KMS-11 (cell line): ENCODE results near the gene MTHFD1.

Experiments
- H2AFZ ChIP-seq: fragments of 200-600 bp; sonication (generic); 2 replicates; pipeline ENCODE4 v1.6.1; 2016; ENCODE audit warnings: antibody characterized with exemption, mixed run types, low read depth
- H3K27ac ChIP-seq: fragments of 200-600 bp; sonication (generic); 2 replicates; pipeline ENCODE4 v1.6.1; 2016; ENCODE audit warnings: mild to moderate bottlenecking, mixed run types
- H3K27me3 ChIP-seq: fragments of 200-600 bp; sonication (generic); 2 replicates; pipeline ENCODE4 v1.6.1; 2017; ENCODE audit warnings: mild to moderate bottlenecking, low read depth, mixed run types, moderate library complexity; ENCODE audit not compliant: insufficient read depth
- H3K36me3 ChIP-seq: fragments of 200-600 bp; sonication (generic); 2 replicates; pipeline ENCODE4 v1.6.1; 2017; ENCODE audit warnings: mild to moderate bottlenecking, mixed run types; ENCODE audit not compliant: insufficient read depth
- H3K4me1 ChIP-seq: fragments of 200-600 bp; sonication (generic); 2 replicates; pipeline ENCODE4 v1.6.1; 2016; ENCODE audit warnings: mild to moderate bottlenecking, low read depth, mixed run types; ENCODE audit not compliant: poor library complexity, severe bottlenecking
- H3K4me2 ChIP-seq: fragments of 200-600 bp; sonication (generic); 2 replicates; pipeline ENCODE4 v1.7.0; 2016; ENCODE audit warnings: mild to moderate bottlenecking, mixed run types
- H3K4me3 ChIP-seq: fragments of 200-600 bp; sonication (generic); IDR thresholded peaks from 2 replicates; pipeline ENCODE4 v1.6.1; 2017; ENCODE audit warnings: low read depth, low read length, mixed read lengths; ENCODE audit not compliant: insufficient read depth
- H3K79me2 ChIP-seq: fragments of 200-600 bp; sonication (generic); 2 replicates; pipeline ENCODE4 v1.6.1; 2016; ENCODE audit warnings: low read depth, mixed run types; ENCODE audit not compliant: insufficient read depth
- H3K9ac ChIP-seq: fragments of 200-600 bp; sonication (generic); 2 replicates; pipeline ENCODE4 v1.6.1; 2016; ENCODE audit warnings: mild to moderate bottlenecking, mixed run types
- H4K20me1 ChIP-seq: fragments of 200-600 bp; sonication (generic); 2 replicates; pipeline ENCODE4 v1.6.1; 2016; ENCODE audit warnings: mild to moderate bottlenecking, mixed run types; ENCODE audit not compliant: insufficient read depth
- CTCF ChIP-seq: fragments of 200-600 bp; sonication (generic); conservative IDR thresholded peaks from 2 replicates; pipeline ENCODE4 v1.6.1; 2017; ENCODE audit warnings: low read depth, mild to moderate bottlenecking, antibody characterized with exemption, low read length, moderate library complexity, mixed read lengths

MTHFD1 gene

GRCh38 chr14:64440494-64440893 is 52.3 kb downstream of the MTHFD1 start:
- Histone ChIP-seq H3K4me3 (no peak overlapping the region), H3K79me2 (no peaks in the 10 kb centered on the region), H3K4me1 (peaks cover 27% of the 10 kb centered on the region), H3K9ac (no peak overlapping the region), H3K36me3 (no peaks in the 10 kb centered on the region), H3K27me3 (no peaks in the 10 kb centered on the region), H2AFZ (no peak overlapping the region), H4K20me1 (no peaks in the 10 kb centered on the region), H3K27ac (no peak overlapping the region), H3K4me2 (no peak overlapping the region)
- TF ChIP-seq CTCF, result no peak

DNA sequence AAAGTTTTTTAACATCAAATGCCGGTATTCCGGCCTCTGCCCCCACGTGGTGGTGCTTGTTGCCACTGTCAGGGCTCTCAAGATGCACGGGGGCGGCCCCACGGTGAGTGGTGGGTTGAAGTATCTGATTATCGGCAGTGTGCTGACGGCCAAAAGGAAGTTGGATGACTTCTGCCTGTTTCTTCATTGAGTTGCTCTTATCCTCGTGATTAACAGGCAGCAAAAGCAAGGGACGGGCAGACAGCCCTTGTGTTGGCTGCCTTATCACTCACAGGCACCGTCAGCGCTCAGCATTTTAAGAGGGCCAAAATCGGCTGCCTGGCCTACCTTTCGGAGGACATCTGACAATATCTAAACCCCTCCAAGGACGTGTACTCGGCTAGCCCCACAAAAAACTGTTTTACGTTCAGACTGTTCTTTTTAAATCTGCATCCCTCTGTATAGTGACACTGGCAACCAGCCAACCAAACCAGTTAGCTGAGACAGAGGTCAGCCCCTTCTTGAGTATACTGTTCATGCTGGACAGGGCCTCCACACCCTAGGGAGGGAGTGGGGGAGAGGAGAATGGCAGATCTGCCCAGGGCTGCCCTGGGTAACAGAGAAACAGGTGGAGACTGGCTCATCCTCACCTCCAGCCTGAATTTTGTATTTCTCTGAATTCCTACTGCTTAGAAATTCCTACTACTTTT is 54.3 kb downstream of the MTHFD1 start:
- peaks cover 36% of the 10 kb centered on the region for H3K4me1 ChIP-seq
- no peaks in the 10 kb centered on the region for H3K79me2 ChIP-seq
- H2AFZ ChIP-seq, result no peak overlapping the region
- H4K20me1 ChIP-seq, result no peaks in the 10 kb centered on the region
- no peaks in the 10 kb centered on the region for H3K27me3 ChIP-seq
- no peak overlapping the region for H3K27ac ChIP-seq
- H3K36me3 ChIP-seq, result no peaks in the 10 kb centered on the region
- no peak overlapping the region for H3K4me2 ChIP-seq
- no peak for TF ChIP-seq CTCF
- no peak overlapping the region for H3K4me3 ChIP-seq
- H3K9ac ChIP-seq, result no peak overlapping the region

DNA sequence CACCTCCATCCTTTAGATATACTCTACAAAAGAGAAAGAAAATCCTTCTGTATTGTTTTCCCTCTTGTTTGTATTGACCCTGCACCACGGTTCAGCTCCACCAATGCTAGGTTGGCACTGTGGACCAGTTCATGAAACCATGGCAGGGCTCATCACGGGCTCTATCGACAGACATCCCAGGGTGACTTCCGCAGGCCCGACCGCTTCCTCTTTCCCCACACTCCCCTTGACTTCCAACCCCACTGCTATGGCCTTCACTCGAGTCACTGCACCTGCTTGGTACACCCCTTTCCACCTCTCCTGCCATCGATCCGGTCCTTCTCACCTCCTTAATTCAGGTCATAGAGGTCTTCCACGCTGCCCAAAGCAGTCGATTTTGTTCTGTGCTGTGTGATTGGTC is 56.0 kb downstream of the MTHFD1 start:
- no peaks in the 10 kb centered on the region for H4K20me1 ChIP-seq
- H3K79me2 ChIP-seq, result no peaks in the 10 kb centered on the region
- H3K4me3 ChIP-seq, result no peak overlapping the region
- H3K4me1 ChIP-seq, result peaks cover 28% of the 10 kb centered on the region
- no peaks in the 10 kb centered on the region for H3K36me3 ChIP-seq
- TF ChIP-seq CTCF, result no peak
- H3K9ac ChIP-seq, result no peak overlapping the region
- no peaks in the 10 kb centered on the region for H3K27me3 ChIP-seq
- H3K4me2 ChIP-seq, result peak overlapping the region; percentile 29; the same call in 1 of the 2 replicates
- peak overlapping the region; percentile 52; the same call in 1 of the 2 replicates for H3K27ac ChIP-seq
- no peak overlapping the region for H2AFZ ChIP-seq

DNA sequence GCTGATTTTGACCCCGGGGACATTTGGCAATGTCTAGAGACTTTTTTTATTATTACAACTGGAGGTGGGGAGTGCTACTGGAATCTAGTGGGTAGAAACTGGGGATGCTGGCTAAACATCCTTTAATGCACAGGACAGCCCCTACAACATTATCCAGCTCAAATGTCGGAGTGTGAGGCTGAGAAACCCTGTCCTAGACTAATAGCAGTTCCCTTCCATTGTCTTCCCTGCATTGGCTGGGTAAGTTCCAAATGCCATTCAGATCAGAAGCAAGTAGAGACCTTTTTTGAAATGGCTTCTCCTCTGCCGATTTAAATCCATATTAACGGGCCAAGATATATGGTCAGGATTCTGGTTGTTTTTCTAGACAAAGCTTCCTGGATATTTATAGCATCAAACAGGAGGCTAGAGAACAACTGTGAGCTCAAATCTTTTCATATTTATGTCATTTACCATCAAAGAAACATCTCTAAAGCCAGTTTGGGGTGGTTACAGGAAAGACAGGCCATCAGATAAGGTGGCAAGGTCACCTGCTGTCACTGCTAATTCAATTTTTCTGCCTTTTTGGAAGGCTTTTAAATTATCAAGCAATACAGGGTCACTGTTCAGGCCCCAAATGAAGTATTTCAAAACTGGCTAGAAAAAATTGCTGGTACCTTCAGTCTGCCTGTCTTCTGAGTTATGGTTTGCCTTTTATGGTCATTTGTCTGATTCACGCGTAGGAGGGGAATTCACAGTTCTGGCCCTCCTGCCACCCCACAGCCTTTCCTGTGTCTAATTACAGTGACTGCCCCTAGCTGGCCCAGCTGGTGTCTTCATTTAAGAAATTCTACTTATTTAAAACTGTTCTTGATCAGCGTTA is 57.1 kb downstream of the MTHFD1 start:
- Histone ChIP-seq H3K4me3 (no peak overlapping the region), H2AFZ (no peak overlapping the region), H4K20me1 (no peaks in the 10 kb centered on the region), H3K4me2 (peak overlapping the region; percentile 29; the same call in 1 of the 2 replicates), H3K4me1 (peaks cover 28% of the 10 kb centered on the region), H3K79me2 (no peaks in the 10 kb centered on the region), H3K27me3 (no peaks in the 10 kb centered on the region), H3K9ac (no peak overlapping the region), H3K36me3 (no peaks in the 10 kb centered on the region), H3K27ac (peak overlapping the region; percentile 52)
- no peak for TF ChIP-seq CTCF
